Ishikawa (cell line): ENCODE results near the gene RALGAPA1.

ENCODE experiments used
- CEBPB ChIP-seq: IDR thresholded peaks from 2 replicates; pipeline ENCODE4 v1.6.1; 2012
- CREB1 ChIP-seq: IDR thresholded peaks from 2 replicates; pipeline ENCODE4 v1.6.1; 2012; ENCODE audit warnings: low read depth
- EGR1 ChIP-seq: IDR thresholded peaks from 2 replicates; pipeline ENCODE4 v1.6.1; 2012
- EP300 ChIP-seq: IDR thresholded peaks from 2 replicates; pipeline ENCODE4 v1.6.1; 2012; ENCODE audit warnings: borderline replicate concordance
- FOXM1 ChIP-seq: IDR thresholded peaks from 2 replicates; pipeline ENCODE4 v1.6.1; 2012; ENCODE audit warnings: low read depth, borderline replicate concordance
- NFIC ChIP-seq: IDR thresholded peaks from 2 replicates; pipeline ENCODE4 v1.6.1; 2012
- RAD21 ChIP-seq: IDR thresholded peaks from 2 replicates; pipeline ENCODE4 v1.6.1; 2012; ENCODE audit warnings: low read depth
- TAF1 ChIP-seq: IDR thresholded peaks from 2 replicates; pipeline ENCODE4 v1.6.1; 2012; ENCODE audit warnings: low read depth, mild to moderate bottlenecking
- TCF12 ChIP-seq: IDR thresholded peaks from 2 replicates; pipeline ENCODE4 v1.6.1; 2012; ENCODE audit warnings: low read depth
- TEAD4 ChIP-seq: IDR thresholded peaks from 2 replicates; pipeline ENCODE4 v1.6.1; 2012
- YY1 ChIP-seq: IDR thresholded peaks from 2 replicates; pipeline ENCODE4 v1.6.1; 2012; ENCODE audit warnings: low read depth
- ZBTB7A ChIP-seq: IDR thresholded peaks from 2 replicates; pipeline ENCODE4 v1.6.1; 2012; ENCODE audit warnings: low read depth
- TF ChIP-seq, protein P1 (sequence below): IDR thresholded peaks from 2 replicates; pipeline ENCODE4 v1.6.1; 2012
- TF ChIP-seq, protein P2 (sequence below): IDR thresholded peaks from 2 replicates; pipeline ENCODE4 v1.6.1; 2012; ENCODE audit warnings: low read depth, mild to moderate bottlenecking
- TF ChIP-seq, protein P3 (sequence below): IDR thresholded peaks from 2 replicates; pipeline ENCODE4 v1.6.1; 2012

RALGAPA1 gene

DNA sequence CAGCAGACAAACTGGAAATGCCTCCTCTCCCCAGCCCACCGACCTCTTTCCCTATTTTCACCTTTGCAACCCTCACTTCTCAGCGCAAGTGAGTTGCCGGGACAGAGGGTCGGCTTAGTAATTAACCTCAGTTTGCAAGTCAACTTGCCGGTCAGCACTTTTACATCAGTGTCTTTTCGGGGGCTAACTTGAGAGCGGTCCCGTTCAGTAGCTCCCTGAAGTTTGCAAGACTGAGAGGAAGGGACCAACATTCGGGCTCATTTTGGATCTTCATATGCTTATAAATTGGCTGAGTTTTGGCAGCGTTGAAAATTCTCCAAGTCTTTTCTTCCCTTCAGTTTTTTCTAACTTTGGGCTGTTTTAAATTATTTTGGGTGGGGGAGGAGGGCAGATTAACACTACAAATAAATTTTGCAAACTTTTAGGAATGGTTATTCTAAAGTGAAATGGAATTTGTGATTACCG is 17.9 kb upstream of the RALGAPA1 start:
- TF ChIP-seq RAD21: no peak
- no peak for TF ChIP-seq FOXM1
- TF ChIP-seq TEAD4: no peak
- TF ChIP-seq, protein P1, sequence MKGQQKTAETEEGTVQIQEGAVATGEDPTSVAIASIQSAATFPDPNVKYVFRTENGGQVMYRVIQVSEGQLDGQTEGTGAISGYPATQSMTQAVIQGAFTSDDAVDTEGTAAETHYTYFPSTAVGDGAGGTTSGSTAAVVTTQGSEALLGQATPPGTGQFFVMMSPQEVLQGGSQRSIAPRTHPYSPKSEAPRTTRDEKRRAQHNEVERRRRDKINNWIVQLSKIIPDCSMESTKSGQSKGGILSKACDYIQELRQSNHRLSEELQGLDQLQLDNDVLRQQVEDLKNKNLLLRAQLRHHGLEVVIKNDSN: no peak
- no peak for TF ChIP-seq TAF1
- TF ChIP-seq, protein P2, sequence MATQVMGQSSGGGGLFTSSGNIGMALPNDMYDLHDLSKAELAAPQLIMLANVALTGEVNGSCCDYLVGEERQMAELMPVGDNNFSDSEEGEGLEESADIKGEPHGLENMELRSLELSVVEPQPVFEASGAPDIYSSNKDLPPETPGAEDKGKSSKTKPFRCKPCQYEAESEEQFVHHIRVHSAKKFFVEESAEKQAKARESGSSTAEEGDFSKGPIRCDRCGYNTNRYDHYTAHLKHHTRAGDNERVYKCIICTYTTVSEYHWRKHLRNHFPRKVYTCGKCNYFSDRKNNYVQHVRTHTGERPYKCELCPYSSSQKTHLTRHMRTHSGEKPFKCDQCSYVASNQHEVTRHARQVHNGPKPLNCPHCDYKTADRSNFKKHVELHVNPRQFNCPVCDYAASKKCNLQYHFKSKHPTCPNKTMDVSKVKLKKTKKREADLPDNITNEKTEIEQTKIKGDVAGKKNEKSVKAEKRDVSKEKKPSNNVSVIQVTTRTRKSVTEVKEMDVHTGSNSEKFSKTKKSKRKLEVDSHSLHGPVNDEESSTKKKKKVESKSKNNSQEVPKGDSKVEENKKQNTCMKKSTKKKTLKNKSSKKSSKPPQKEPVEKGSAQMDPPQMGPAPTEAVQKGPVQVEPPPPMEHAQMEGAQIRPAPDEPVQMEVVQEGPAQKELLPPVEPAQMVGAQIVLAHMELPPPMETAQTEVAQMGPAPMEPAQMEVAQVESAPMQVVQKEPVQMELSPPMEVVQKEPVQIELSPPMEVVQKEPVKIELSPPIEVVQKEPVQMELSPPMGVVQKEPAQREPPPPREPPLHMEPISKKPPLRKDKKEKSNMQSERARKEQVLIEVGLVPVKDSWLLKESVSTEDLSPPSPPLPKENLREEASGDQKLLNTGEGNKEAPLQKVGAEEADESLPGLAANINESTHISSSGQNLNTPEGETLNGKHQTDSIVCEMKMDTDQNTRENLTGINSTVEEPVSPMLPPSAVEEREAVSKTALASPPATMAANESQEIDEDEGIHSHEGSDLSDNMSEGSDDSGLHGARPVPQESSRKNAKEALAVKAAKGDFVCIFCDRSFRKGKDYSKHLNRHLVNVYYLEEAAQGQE: no peak
- no peak for TF ChIP-seq EGR1
- TF ChIP-seq CEBPB: no peak
- no peak for TF ChIP-seq CREB1
- TF ChIP-seq NFIC: no peak
- TF ChIP-seq, protein P3, sequence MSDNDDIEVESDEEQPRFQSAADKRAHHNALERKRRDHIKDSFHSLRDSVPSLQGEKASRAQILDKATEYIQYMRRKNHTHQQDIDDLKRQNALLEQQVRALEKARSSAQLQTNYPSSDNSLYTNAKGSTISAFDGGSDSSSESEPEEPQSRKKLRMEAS: no peak
- TF ChIP-seq ZBTB7A: no peak
- no peak for TF ChIP-seq EP300
- TF ChIP-seq TCF12: no peak
- TF ChIP-seq YY1: no peak

DNA sequence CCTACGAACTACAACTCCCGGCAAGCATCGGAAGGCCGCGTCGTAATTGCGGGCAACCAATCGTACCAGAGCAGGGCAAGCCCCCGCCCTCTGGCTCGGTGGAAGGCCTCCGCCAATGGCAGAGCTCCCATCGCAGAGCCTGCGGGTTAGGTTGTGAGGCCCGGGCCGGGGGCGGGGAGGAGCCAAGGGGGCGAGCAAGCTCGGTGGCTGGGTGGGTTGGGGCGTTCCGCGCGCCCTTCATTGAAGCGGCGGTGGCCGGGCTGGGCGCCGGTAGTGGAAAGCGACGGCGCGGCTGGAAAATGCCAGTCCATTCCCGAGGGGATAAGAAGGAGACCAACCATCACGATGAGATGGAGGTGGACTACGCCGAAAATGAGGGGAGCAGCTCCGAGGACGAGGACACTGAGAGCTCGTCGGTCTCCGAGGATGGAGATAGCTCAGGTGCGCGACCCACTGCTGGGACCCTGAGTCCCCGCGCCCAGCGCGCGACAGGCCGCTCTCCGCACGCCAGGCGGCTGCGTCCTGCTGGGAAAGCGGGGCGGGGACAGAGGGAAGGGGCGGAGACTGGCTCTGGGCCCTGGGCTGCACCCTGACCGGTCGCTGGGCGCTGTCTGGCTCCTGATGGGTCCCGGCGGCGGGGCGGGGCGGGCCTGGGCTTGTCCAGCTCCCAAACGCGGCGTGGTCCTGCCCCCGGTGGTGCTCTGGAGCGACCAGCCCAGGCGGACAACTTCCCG is 17.3 kb upstream of the RALGAPA1 start, which contains the start of gene BRMS1L:
TSS of gene BRMS1L (plus strand) at position 121 of the 734 bp plus-strand sequence. CDS start at position 300, 179 bp downstream.
- TF ChIP-seq ZBTB7A: peak; percentile 61; the same call in 1 of the 2 replicates
- TF ChIP-seq YY1: 0 out of 2 replicates have a peak, but pooled peaks have one; percentile 45
- TF ChIP-seq TCF12: peak; percentile 51
- TF ChIP-seq, protein P3: peak; percentile 69
- TF ChIP-seq CREB1: peak; percentile 92
- TF ChIP-seq, protein P1: no peak
- TF ChIP-seq TEAD4: no peak
- TF ChIP-seq TAF1: peak; percentile 42
- TF ChIP-seq NFIC: peak; percentile 70
- TF ChIP-seq EP300: 0 out of 2 replicates have a peak, but pooled peaks have one; percentile 40

DNA sequence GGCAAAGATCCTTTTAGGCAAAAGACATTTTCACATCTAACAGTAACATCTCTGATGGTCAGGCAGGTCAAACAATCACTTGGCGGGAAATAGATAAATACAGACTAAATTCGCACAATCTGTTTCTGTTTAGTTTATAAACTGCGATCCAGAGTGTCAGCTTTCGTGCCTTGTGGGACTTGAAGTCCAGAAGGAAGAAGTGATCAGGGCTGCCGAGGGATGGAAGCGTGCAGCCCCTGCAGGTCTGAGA is 16.8 kb upstream of the RALGAPA1 start:
- TF ChIP-seq TEAD4 (no peak), FOXM1 (peak; percentile 54), ZBTB7A (no peak)
- TF ChIP-seq, protein P3: no peak

DNA sequence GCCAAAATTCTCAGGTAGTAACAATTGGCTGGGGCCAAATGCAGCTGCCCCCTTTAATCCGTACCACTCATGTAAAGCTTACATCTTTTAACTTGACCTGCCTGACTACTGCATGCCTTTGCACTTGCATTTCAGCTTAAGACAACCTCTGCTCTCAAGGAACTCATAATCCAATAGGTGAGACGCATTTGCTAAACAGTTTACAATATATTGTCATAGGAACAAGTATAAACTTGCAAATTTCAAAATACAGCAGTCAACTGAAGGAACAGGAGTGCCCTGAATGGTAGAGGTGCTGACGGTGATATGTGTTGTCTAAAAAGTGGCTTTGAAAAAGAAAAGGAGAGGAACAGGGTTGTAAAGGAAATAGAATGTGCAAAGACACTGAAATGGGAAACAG is 13.4 kb upstream of the RALGAPA1 start:
- TF ChIP-seq TEAD4 (no peak), TAF1 (no peak), NFIC (no peak), FOXM1 (no peak)
- TF ChIP-seq, protein P2: no peak

DNA sequence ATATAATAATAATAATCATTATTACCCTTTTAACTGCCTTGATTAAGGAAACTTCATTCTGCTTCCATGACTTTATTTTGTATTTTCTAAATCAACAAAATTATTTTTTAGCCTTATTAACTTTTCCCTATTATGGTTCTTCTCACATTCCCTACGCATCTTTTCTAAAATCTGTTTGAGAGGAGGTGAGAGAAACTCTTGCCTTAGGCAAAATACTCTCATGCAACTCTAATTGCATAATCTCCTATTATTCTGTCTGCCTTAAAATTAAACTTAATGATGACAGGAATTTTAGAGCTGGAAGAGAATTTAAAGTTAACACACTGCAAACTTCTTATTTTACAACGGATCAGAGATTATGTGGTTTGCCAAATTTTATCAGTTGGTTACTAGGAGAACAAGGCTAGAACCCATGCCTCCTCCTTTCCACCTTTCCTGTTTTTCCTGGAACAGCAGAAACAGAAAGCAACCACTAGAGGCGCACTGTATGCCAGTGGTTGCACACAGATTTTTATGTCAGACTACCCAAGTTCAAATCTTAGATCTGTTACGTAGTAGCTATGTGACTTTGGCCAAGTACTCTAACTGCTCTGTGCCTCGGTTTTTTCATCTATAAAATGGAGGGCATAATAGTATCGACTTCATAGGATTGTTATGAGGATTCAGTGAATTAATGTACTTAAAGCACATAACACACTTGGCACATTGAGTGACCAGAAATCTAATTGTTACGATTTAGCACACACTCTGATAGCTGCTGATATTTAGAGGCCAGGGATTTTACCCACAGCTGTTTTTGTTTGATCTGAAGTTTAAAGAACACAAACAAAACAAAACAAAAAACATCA is 12.7 kb upstream of the RALGAPA1 start:
- TF ChIP-seq RAD21 (peak; percentile 14; the same call in 1 of the 2 replicates), EP300 (no peak)
